H9 (cell line): ENCODE results near the gene PTPN13. TPM values are rescaled to one million over a fixed set of nuclear protein-coding genes. Genes with fewer than 3 reads are reported as not detected.

ENCODE experiments used
- DNase-seq: peaks from one replicate; pipeline ENCODE4 v3.0.0-alpha.2; 2017
- H2AFZ ChIP-seq: one replicate; pipeline ENCODE4 v1.6.1; 2013; ENCODE audit warnings: mild to moderate bottlenecking, low read length, control low read depth, moderate library complexity
- H2AK5ac ChIP-seq: 2 replicates; pipeline ENCODE4 v1.6.1; 2013; ENCODE audit warnings: low read length, control low read depth, mixed read lengths; ENCODE audit not compliant: insufficient read length
- H2BK120ac ChIP-seq: one replicate; pipeline ENCODE4 v1.6.1; 2013; ENCODE audit warnings: low read depth, mild to moderate bottlenecking, low read length, control low read depth, inconsistent platforms; ENCODE audit not compliant: poor library complexity, severe bottlenecking
- H2BK12ac ChIP-seq: 2 replicates; pipeline ENCODE4 v1.6.1; 2013; ENCODE audit warnings: low read length, control low read depth, mixed read lengths, low read depth; ENCODE audit not compliant: insufficient read length
- H2BK15ac ChIP-seq: 2 replicates; pipeline ENCODE4 v1.6.1; 2013; ENCODE audit warnings: low read depth, low read length, control low read depth
- H2BK20ac ChIP-seq: one replicate; pipeline ENCODE4 v1.6.1; 2013; ENCODE audit warnings: low read depth, mild to moderate bottlenecking, low read length, control low read depth, inconsistent platforms; ENCODE audit not compliant: poor library complexity, severe bottlenecking
- H2BK5ac ChIP-seq: 2 replicates; pipeline ENCODE4 v1.6.1; 2013; ENCODE audit warnings: low read length, control low read depth, mixed read lengths; ENCODE audit not compliant: insufficient read length
- H3K14ac ChIP-seq: 2 replicates; pipeline ENCODE4 v1.6.1; 2013; ENCODE audit warnings: low read length, control low read depth; ENCODE audit not compliant: insufficient read depth
- H3K18ac ChIP-seq: 2 replicates; pipeline ENCODE4 v1.6.1; 2013; ENCODE audit warnings: low read depth, mild to moderate bottlenecking, mixed read lengths, low read length, control low read depth; ENCODE audit not compliant: insufficient read length
- H3K23ac ChIP-seq: 2 replicates; pipeline ENCODE4 v1.6.1; 2013; ENCODE audit warnings: low read length, control low read depth, mixed read lengths, low read depth; ENCODE audit not compliant: insufficient read length
- H3K23me2 ChIP-seq: 2 replicates; pipeline ENCODE4 v1.6.1; 2013; ENCODE audit warnings: low read depth, mild to moderate bottlenecking, mixed read lengths, low read length, control low read depth; ENCODE audit not compliant: insufficient read length, poor library complexity, severe bottlenecking
- H3K27ac ChIP-seq: 2 replicates; pipeline ENCODE4 v1.5.1; 2013; ENCODE audit warnings: low read length, control low read depth, mixed read lengths, low read depth; ENCODE audit not compliant: insufficient read length
- H3K27me3 ChIP-seq: 2 replicates; pipeline ENCODE4 v1.6.1; 2013; ENCODE audit warnings: low read length, control low read depth, inconsistent platforms; ENCODE audit not compliant: insufficient read depth
- H3K4ac ChIP-seq: 2 replicates; pipeline ENCODE4 v1.6.1; 2013; ENCODE audit warnings: low read depth, mild to moderate bottlenecking, control low read depth, inconsistent platforms, low read length, moderate library complexity
- H3K4me1 ChIP-seq: 2 replicates; pipeline ENCODE4 v1.6.1; 2013; ENCODE audit warnings: low read length, control low read depth, inconsistent platforms; ENCODE audit not compliant: insufficient read depth
- H3K4me2 ChIP-seq: 2 replicates; pipeline ENCODE4 v1.6.1; 2013; ENCODE audit warnings: low read length, control low read depth, mixed read lengths; ENCODE audit not compliant: insufficient read length, insufficient read depth
- H3K56ac ChIP-seq: 2 replicates; pipeline ENCODE4 v1.6.1; 2013; ENCODE audit warnings: low read depth, mild to moderate bottlenecking, mixed read lengths, low read length, control low read depth; ENCODE audit not compliant: insufficient read length
- H3K79me1 ChIP-seq: 2 replicates; pipeline ENCODE4 v1.6.1; 2013; ENCODE audit warnings: low read depth, mild to moderate bottlenecking, moderate library complexity, low read length, control low read depth, inconsistent platforms; ENCODE audit not compliant: insufficient read depth, poor library complexity, severe bottlenecking
- H3K79me2 ChIP-seq: 2 replicates; pipeline ENCODE4 v1.6.1; 2013; ENCODE audit warnings: low read length, control low read depth, inconsistent platforms; ENCODE audit not compliant: insufficient read depth
- H3K9ac ChIP-seq: 2 replicates; pipeline ENCODE4 v1.6.1; 2013; ENCODE audit warnings: low read length, control low read depth, mixed read lengths; ENCODE audit not compliant: insufficient read length; ENCODE audit errors: extremely low read depth
- H3K9me3 ChIP-seq: one replicate; pipeline ENCODE4 v1.6.1; 2013; ENCODE audit warnings: low read depth, low read length, inconsistent platforms; ENCODE audit not compliant: control insufficient read depth
- H3T11ph ChIP-seq: one replicate; pipeline ENCODE4 v1.6.1; 2013; ENCODE audit warnings: mild to moderate bottlenecking, low read length, control low read depth, inconsistent platforms
- H4K20me1 ChIP-seq: one replicate; pipeline ENCODE4 v1.6.1; 2013; ENCODE audit not compliant: control insufficient read depth, insufficient read length, insufficient read depth
- H4K5ac ChIP-seq: 2 replicates; pipeline ENCODE4 v1.6.1; 2013; ENCODE audit warnings: low read depth, mild to moderate bottlenecking, mixed read lengths, low read length, control low read depth; ENCODE audit not compliant: insufficient read length
- H4K8ac ChIP-seq: replicated peaks from 2 replicates; pipeline ENCODE4 v1.6.1; 2013; ENCODE audit warnings: low read length, control low read depth, mixed read lengths, low read depth; ENCODE audit not compliant: insufficient read length
- H4K91ac ChIP-seq: 2 replicates; pipeline ENCODE4 v1.6.1; 2013; ENCODE audit warnings: low read depth, mild to moderate bottlenecking, moderate library complexity, mixed read lengths, low read length, control low read depth; ENCODE audit not compliant: insufficient read length
- H3K27ac Mint-ChIP-seq, 3 experiments: 2 replicates in 2 of 3; 3 replicates in 1 of 3; pipeline ENCODE4 v1.8.0; 2020 to 2021; ENCODE audit warnings: mixed read lengths in 3 of 3, mild to moderate bottlenecking in 1 of 3, moderate library complexity in 1 of 3
- H3K27me3 Mint-ChIP-seq: 2 replicates; pipeline ENCODE4 v1.8.0; 2021; ENCODE audit warnings: low read depth, mild to moderate bottlenecking, moderate library complexity, mixed read lengths
- H3K36me3 Mint-ChIP-seq, 3 experiments: 2 replicates in 2 of 3; 3 replicates in 1 of 3; pipeline ENCODE4 v1.8.0; 2020 to 2021; ENCODE audit warnings: low read depth in 3 of 3, mixed read lengths in 3 of 3; ENCODE audit not compliant: insufficient read depth in 1 of 3
- H3K4me1 Mint-ChIP-seq, 2 experiments: 2 replicates each; pipeline ENCODE4 v1.8.0; 2020; ENCODE audit warnings: mixed read lengths in 2 of 2
- H3K4me3 Mint-ChIP-seq, 2 experiments: 2 replicates in 1 of 2; 3 replicates in 1 of 2; pipeline ENCODE4 v1.8.0; 2020 to 2021; ENCODE audit warnings: mild to moderate bottlenecking in 2 of 2, mixed read lengths in 2 of 2, moderate library complexity in 1 of 2
- H3K9me3 Mint-ChIP-seq, 2 experiments: 2 replicates in 1 of 2; 3 replicates in 1 of 2; pipeline ENCODE4 v1.8.0; 2020; ENCODE audit warnings: mild to moderate bottlenecking in 2 of 2, mixed read lengths in 2 of 2, moderate library complexity in 1 of 2
- CTCF ChIP-seq: fragments of 200-600 bp; sonication (generic); conservative IDR thresholded peaks from 3 replicates; pipeline ENCODE4 v1.8.0; 2021; ENCODE audit warnings: antibody characterized with exemption, mild to moderate bottlenecking
- WGBS: extraction: QIAGEN DNeasy Blood & Tissue Kit; methylation state at CpG from one replicate; pipeline ENCODE4 v1.1.7; 2013; ENCODE audit warnings: missing lambda C conversion rate, low lambda C conversion rate, mixed read lengths; ENCODE audit not compliant: insufficient read length; ENCODE audit errors: extremely low coverage; 5-methylcytosine and 5-hydroxymethylcytosine counted together
- total RNA-seq: library from RNA; stranded (reverse); gene quantifications from 2 replicates; pipeline ENCODE4 v1.2.1, GENCODE V29; 2021

The PTPN13 gene
- total RNA-seq, 1 experiment from 2014 or later: 34.9 TPM

GRCh38 chr4:86853209-86853608 is 259.1 kb downstream of the PTPN13 start:
- no peaks in the 10 kb centered on the region; a peak in 1 of 5 replicates for H3K9me3 Mint-ChIP-seq
- Histone ChIP-seq H2AK5ac (no peak overlapping the region), H4K8ac (no peak overlapping the region), H4K91ac (no peak overlapping the region), H3K9me3 (no peaks in the 10 kb centered on the region), H2BK20ac (no peak overlapping the region), H3K23me2 (no peaks in the 10 kb centered on the region), H3K4ac (no peak overlapping the region), H3K79me2 (no peaks in the 10 kb centered on the region), H3K56ac (no peak overlapping the region), H3K79me1 (no peaks in the 10 kb centered on the region), H4K20me1 (no peaks in the 10 kb centered on the region), H3T11ph (no peak overlapping the region), H4K5ac (no peak overlapping the region), H3K14ac (no peak overlapping the region), H3K18ac (no peak overlapping the region), H3K27ac (no peak overlapping the region), H2BK120ac (no peak overlapping the region), H2BK5ac (no peak overlapping the region), H2AFZ (no peak overlapping the region), H3K4me1 (peaks cover 3% of the 10 kb centered on the region), H2BK12ac (no peak overlapping the region), H3K4me2 (no peak overlapping the region), H3K27me3 (no peaks in the 10 kb centered on the region), H3K9ac (no peak overlapping the region), H2BK15ac (no peak overlapping the region), H3K23ac (no peak overlapping the region)
- H3K27me3 Mint-ChIP-seq: peaks cover 37% of the 10 kb centered on the region
- DNase-seq: no peak
- no peak overlapping the region for H3K4me3 Mint-ChIP-seq
- WGBS: no CpG with 5 or more reads among the region's 5 CpGs
- TF ChIP-seq CTCF: no peak
- peaks cover 19 to 28% of the 10 kb centered on the region in 2 experiments for H3K4me1 Mint-ChIP-seq
- H3K36me3 Mint-ChIP-seq: no peaks in the 10 kb centered on the region
- no peak overlapping the region for H3K27ac Mint-ChIP-seq
